DOHH2 (cell line): ENCODE measurements around the gene OSBPL10.
"Not testable (repeated sequence)": the region's sequence is repeated elsewhere in the genome, so short reads cannot be mapped to it uniquely, and the experiment has no call there.

Experiments used
- H3F3A ChIP-seq: fragments of 200-600 bp; sonication (generic), shearing (Covaris generic); 2 replicates; pipeline ENCODE4 v1.6.0; 2016; ENCODE audit warnings: antibody characterized with exemption, mild to moderate bottlenecking; ENCODE audit not compliant: control insufficient read depth, insufficient read depth
- H3K27ac ChIP-seq: fragments of 200-600 bp; sonication (generic); 2 replicates; pipeline ENCODE4 v1.5.1; 2014; ENCODE audit warnings: low read depth, mild to moderate bottlenecking, low read length, moderate library complexity
- H3K27me3 ChIP-seq: fragments of 200-600 bp; sonication (generic); 2 replicates; pipeline ENCODE4 v1.6.1; 2014; ENCODE audit warnings: mild to moderate bottlenecking, low read length, mixed read lengths; ENCODE audit not compliant: control insufficient read depth
- H3K36me3 ChIP-seq: fragments of 200-600 bp; sonication (generic); 2 replicates; pipeline ENCODE4 v1.6.1; 2014; ENCODE audit warnings: mild to moderate bottlenecking, low read length, moderate library complexity, mixed read lengths; ENCODE audit not compliant: control insufficient read depth
- H3K4me1 ChIP-seq: fragments of 200-600 bp; sonication (generic); 2 replicates; pipeline ENCODE4 v1.6.1; 2014; ENCODE audit warnings: mild to moderate bottlenecking, low read length, mixed read lengths; ENCODE audit not compliant: control insufficient read depth
- H3K4me2 ChIP-seq: fragments of 200-600 bp; sonication (generic); 2 replicates; pipeline ENCODE4 v1.6.0; 2014; ENCODE audit warnings: mild to moderate bottlenecking, low read length, moderate library complexity
- H3K4me3 ChIP-seq: fragments of 200-600 bp; sonication (generic); 2 replicates; pipeline ENCODE4 v1.5.1; 2014; ENCODE audit warnings: mild to moderate bottlenecking, low read length, mixed read lengths
- H3K79me2 ChIP-seq: fragments of 200-600 bp; sonication (generic); 2 replicates; pipeline ENCODE4 v1.6.1; 2014; ENCODE audit warnings: mild to moderate bottlenecking, low read length, mixed read lengths; ENCODE audit not compliant: control insufficient read depth
- H3K9me2 ChIP-seq: fragments of 200-600 bp; sonication (generic); replicated peaks from 2 replicates; pipeline ENCODE4 v1.6.1; 2014; ENCODE audit warnings: mild to moderate bottlenecking, low read length, mixed read lengths; ENCODE audit not compliant: control insufficient read depth
- H3K9me3 ChIP-seq: fragments of 200-600 bp; sonication (generic); 2 replicates; pipeline ENCODE4 v1.6.1; 2014; ENCODE audit warnings: antibody characterized with exemption, low read length, mixed read lengths; ENCODE audit not compliant: control insufficient read depth, insufficient read depth
- H4K20me1 ChIP-seq: fragments of 200-600 bp; sonication (generic); 2 replicates; pipeline ENCODE4 v1.6.0; 2014; ENCODE audit warnings: low read depth, mild to moderate bottlenecking, antibody characterized with exemption, low read length, moderate library complexity; ENCODE audit not compliant: control insufficient read depth, insufficient read depth
- EZH2phosphoT487 ChIP-seq: fragments of 200-600 bp; sonication (generic); IDR thresholded peaks from 2 replicates; pipeline ENCODE4 v1.6.1; 2017; ENCODE audit warnings: borderline replicate concordance, mild to moderate bottlenecking, antibody characterized with exemption, low read length, moderate library complexity, mixed read lengths
- TF ChIP-seq, protein P1 (sequence below): fragments of 200-600 bp; sonication (generic); IDR thresholded peaks from one replicate; pipeline ENCODE4 v1.5.1; 2014; ENCODE audit warnings: antibody characterized with exemption, mild to moderate bottlenecking, low read depth, low read length; ENCODE audit not compliant: poor library complexity, severe bottlenecking

OSBPL10 gene

DNA sequence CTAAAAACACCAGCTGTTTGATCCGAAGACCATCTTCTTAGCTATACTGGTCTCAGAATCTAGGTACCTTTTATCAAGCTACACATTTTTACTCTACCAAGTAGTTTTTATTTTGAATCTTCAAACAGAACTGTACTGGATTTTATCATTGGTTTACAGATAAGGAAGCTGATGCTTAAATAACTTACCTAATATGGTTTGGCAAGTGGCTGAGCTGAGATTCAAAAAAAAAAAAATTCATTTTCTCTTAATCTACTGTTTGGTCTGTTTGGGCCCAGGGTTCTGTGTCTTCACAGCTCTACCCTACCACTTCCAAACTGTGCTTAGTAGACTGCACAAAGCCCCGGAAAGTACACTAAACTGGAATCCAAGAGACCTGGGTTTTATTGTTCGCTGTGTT lies 36.2 kb upstream of the OSBPL10 start:
- peaks cover 6% of the 10 kb centered on the region; the same call in 1 of the 2 replicates for H3K4me1 ChIP-seq
- H3K36me3 ChIP-seq = no peaks in the 10 kb centered on the region
- H3K9me3 ChIP-seq = no peaks in the 10 kb centered on the region
- no peak overlapping the region for H3K4me2 ChIP-seq
- no peaks in the 10 kb centered on the region for H4K20me1 ChIP-seq
- no peak overlapping the region for H3K4me3 ChIP-seq
- H3K27me3 ChIP-seq = no peaks in the 10 kb centered on the region
- no peaks in the 10 kb centered on the region for H3K9me2 ChIP-seq
- H3K27ac ChIP-seq = no peak overlapping the region
- peaks cover 4% of the 10 kb centered on the region; the same call in 1 of the 2 replicates for H3F3A ChIP-seq
- H3K79me2 ChIP-seq = no peaks in the 10 kb centered on the region
- TF ChIP-seq, protein P1, sequence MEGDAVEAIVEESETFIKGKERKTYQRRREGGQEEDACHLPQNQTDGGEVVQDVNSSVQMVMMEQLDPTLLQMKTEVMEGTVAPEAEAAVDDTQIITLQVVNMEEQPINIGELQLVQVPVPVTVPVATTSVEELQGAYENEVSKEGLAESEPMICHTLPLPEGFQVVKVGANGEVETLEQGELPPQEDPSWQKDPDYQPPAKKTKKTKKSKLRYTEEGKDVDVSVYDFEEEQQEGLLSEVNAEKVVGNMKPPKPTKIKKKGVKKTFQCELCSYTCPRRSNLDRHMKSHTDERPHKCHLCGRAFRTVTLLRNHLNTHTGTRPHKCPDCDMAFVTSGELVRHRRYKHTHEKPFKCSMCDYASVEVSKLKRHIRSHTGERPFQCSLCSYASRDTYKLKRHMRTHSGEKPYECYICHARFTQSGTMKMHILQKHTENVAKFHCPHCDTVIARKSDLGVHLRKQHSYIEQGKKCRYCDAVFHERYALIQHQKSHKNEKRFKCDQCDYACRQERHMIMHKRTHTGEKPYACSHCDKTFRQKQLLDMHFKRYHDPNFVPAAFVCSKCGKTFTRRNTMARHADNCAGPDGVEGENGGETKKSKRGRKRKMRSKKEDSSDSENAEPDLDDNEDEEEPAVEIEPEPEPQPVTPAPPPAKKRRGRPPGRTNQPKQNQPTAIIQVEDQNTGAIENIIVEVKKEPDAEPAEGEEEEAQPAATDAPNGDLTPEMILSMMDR = no peak
- no peak for TF ChIP-seq EZH2phosphoT487

DNA sequence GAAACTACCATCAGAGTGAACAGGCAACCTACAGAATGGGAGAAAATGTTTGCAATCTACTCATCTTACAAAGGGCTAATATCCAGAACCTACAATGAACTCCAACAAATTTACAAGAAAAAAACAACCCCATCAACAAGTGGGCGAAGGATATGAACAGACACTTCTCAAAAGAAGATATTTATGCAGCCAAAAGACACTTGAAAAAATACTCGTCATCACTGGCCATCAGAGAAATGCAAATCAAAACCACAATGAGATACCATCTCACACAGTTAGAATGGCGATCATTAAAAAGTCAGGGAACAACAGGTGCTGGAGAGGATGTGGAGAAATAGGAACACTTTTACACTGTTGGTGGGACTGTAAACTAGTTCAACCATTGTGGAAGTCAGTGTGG lies 34.6 kb upstream of the OSBPL10 start:
- H3K79me2 ChIP-seq, H3F3A ChIP-seq, H4K20me1 ChIP-seq, H3K9me2 ChIP-seq, H3K4me1 ChIP-seq, H3K9me3 ChIP-seq, H3K27me3 ChIP-seq, H3K36me3 ChIP-seq, H3K27ac ChIP-seq, H3K4me3 ChIP-seq, H3K4me2 ChIP-seq: not testable (repeated sequence)

DNA sequence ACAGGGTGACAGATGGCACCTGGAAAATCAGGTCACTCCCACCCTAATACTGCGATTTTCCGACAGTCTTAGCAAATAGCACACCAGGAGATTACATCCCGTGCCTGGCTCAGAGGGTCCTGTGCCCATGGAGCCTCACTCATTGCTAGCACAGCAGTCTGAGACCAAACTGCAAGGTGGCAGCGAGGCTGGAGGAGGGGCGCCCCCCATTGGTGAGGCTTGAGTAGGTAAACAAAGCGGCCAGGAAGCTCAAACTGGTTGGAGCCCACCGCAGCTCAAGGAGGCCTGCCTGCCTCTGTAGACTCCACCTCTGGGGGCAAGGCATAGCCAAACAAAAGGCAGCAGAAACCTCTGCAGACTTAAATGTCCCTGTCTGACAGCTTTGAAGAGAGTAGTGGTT lies 29.6 kb upstream of the OSBPL10 start:
- not testable (repeated sequence) for H4K20me1 ChIP-seq, H3K9me3 ChIP-seq, H3K79me2 ChIP-seq, H3K4me3 ChIP-seq, H3K9me2 ChIP-seq, H3F3A ChIP-seq, H3K36me3 ChIP-seq, H3K27ac ChIP-seq, H3K27me3 ChIP-seq
- Histone ChIP-seq H3K4me1 (peaks cover 27% of the 10 kb centered on the region), H3K4me2 (peak overlapping the region; percentile 60)
- TF ChIP-seq, protein P1 = peak; percentile 43

DNA sequence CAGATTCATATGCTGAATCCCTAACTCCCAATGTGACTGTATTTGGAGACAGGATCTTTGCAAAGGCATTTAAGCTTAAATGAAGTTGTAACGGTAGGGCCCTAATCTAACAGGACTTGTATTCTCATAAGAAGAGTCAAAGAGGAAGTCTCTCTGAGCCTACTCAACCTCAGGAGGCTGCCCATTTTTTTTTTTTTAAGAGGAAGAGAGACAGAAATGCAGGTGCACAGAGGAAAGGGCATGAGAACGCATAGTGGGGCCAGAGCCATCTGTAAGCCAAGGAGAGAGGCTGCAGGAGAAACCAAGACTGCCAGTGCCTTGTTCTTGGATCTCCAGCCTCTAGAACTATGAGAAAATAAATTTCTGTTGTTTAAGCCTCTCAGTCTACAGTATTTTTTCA lies 28.9 kb upstream of the OSBPL10 start:
- no peaks in the 10 kb centered on the region for H3K27me3 ChIP-seq
- peaks cover 27% of the 10 kb centered on the region for H3K4me1 ChIP-seq
- TF ChIP-seq, protein P1 = no peak
- no peak for TF ChIP-seq EZH2phosphoT487
- H3F3A ChIP-seq = no peaks in the 10 kb centered on the region; the same call in 1 of the 2 replicates
- H3K27ac ChIP-seq = peak overlapping the region; percentile 48
- H3K9me3 ChIP-seq = no peaks in the 10 kb centered on the region
- H3K36me3 ChIP-seq = no peaks in the 10 kb centered on the region
- H3K4me3 ChIP-seq = peak overlapping the region; percentile 39; the same call in 1 of the 2 replicates
- no peaks in the 10 kb centered on the region for H3K9me2 ChIP-seq
- H3K79me2 ChIP-seq = no peaks in the 10 kb centered on the region
- H3K4me2 ChIP-seq = peak overlapping the region; percentile 60
- no peaks in the 10 kb centered on the region for H4K20me1 ChIP-seq
